AG04449 (cell line): ENCODE data around the gene IRF2BP2.
"Not testable (repeated sequence)": the region's sequence is repeated elsewhere in the genome, so short reads cannot be mapped to it uniquely, and the experiment has no call there.

ENCODE experiments used
- CTCF ChIA-PET: fragments of 350-600 bp; formaldehyde crosslinking; extraction: SDS; loops from one replicate; lab custom pipeline; 2021; ENCODE audit warnings: antibody characterized with exemption; lab: Yijun Ruan, JAX
- POLR2A ChIA-PET: fragments of 400-600, 350-600 bp; formaldehyde crosslinking; extraction: SDS; loops from one replicate; lab custom pipeline; 2020; ENCODE audit warnings: antibody characterized with exemption, inconsistent platforms; lab: Yijun Ruan, JAX
- DNase-seq: peaks from one replicate; pipeline ENCODE4 v3.0.0-alpha.2; 2010; ENCODE audit warnings: low read depth, low spot score
- H3K4me3 ChIP-seq: 2 replicates; pipeline ENCODE4 v1.5.1; 2011; ENCODE audit warnings: low read depth, mild to moderate bottlenecking, control low read depth, low read length
- TF ChIP-seq, protein P1 (sequence below): IDR thresholded peaks from one replicate; pipeline ENCODE4 v1.5.1; 2011; ENCODE audit warnings: mild to moderate bottlenecking, moderate library complexity, low read length, control low read depth, inconsistent platforms; ENCODE audit not compliant: insufficient read depth; ENCODE audit errors: missing control alignments

Gene IRF2BP2

DNA sequence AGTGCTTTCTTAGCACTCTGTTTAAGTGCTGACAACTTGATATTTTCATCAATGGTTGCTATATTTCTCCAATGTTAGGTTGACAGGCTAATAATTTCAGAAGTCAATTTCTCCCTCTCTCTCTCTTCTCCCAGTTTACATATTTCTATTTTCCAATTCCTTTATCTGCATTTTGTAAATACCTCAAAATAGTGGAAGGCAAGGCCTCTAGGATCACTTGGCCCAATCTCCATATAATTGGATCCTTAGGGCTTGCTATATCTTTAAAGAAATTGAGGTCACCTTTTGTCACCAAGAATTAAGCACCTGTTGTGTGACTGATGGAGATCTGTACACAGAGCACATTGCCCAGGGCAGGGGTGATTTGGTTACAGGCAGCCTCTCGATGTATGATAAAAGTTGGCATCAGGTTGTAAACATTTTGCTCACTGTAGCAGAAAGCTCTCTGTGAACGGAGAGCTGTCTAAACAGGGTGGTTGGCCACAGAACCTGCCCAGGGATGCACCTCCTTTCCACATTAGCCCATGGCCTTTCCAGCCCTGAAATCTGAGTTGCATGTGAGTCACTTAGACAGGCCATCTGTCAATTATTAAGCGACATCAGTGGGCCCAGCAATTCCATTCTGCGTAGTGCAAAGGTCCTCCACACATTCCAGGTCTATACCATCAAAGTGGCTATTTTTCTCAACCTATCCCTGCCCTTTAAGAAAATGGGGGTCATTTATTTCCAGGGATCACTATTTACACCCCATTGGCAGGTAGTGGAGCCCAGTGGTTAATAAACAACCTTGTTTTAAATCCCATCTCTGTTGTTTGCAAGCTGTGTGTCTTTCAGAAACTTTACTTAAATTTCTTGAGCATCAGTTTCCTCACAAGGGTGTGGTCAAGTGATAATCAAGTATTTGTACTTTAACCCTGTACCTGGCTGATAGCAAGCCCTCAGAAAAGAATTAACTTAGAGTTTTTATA, 29.1 kb upstream of the IRF2BP2 start:
- ChIA-PET POLR2A (no interaction called here), CTCF (no interaction called here)
- DNase-seq: no peak
- TF ChIP-seq, protein P1, sequence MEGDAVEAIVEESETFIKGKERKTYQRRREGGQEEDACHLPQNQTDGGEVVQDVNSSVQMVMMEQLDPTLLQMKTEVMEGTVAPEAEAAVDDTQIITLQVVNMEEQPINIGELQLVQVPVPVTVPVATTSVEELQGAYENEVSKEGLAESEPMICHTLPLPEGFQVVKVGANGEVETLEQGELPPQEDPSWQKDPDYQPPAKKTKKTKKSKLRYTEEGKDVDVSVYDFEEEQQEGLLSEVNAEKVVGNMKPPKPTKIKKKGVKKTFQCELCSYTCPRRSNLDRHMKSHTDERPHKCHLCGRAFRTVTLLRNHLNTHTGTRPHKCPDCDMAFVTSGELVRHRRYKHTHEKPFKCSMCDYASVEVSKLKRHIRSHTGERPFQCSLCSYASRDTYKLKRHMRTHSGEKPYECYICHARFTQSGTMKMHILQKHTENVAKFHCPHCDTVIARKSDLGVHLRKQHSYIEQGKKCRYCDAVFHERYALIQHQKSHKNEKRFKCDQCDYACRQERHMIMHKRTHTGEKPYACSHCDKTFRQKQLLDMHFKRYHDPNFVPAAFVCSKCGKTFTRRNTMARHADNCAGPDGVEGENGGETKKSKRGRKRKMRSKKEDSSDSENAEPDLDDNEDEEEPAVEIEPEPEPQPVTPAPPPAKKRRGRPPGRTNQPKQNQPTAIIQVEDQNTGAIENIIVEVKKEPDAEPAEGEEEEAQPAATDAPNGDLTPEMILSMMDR: no peak
- H3K4me3 ChIP-seq: no peak overlapping the region

DNA sequence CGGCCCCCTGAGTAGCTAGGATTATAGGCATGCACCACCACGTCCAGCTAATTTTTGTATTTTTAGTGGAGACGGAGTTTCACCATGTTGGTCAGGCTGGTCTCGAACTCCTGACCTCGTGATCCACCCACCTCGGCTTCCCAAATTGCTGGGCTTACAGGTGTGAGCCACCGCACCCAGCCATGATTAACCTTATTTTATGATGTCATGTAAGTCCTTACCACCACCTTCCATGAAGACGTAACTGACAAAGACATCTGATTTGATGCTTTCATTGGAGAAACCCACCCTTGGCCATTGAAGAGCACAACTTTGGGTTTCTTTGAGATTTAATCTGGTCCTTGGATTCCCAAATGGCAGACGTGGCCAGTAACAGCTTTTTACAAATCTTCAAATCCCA, 24.9 kb upstream of the IRF2BP2 start:
- CTCF ChIA-PET, POLR2A ChIA-PET, H3K4me3 ChIP-seq, DNase-seq: not testable (repeated sequence)

DNA sequence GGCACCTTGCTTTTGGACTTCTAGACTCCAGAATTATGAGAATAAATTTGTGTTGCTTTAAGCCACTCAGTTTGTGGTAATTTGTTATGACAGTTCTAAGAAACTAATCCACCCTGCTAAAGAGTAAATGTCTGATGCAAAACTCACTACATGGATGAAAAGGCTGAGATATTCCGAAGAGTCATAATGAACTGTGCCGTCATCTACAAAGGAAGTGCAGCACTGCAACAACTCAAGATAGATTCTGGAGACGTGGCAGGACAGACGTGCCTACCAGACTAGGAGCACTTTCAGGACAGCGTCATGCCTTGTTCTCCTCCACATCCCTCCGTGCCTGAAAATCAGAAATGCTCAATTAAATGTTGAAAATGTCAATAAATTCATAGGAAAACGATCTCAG, 24.4 kb upstream of the IRF2BP2 start:
- POLR2A ChIA-PET: no interaction called here
- DNase-seq: no peak
- TF ChIP-seq, protein P1: no peak
- no peak overlapping the region for H3K4me3 ChIP-seq
- CTCF ChIA-PET: interaction anchor here (0.5 kb wide), 1 partner anchor 37 kb away, joined by 3 read pairs; no protein-coding TSS in a partner anchor

DNA sequence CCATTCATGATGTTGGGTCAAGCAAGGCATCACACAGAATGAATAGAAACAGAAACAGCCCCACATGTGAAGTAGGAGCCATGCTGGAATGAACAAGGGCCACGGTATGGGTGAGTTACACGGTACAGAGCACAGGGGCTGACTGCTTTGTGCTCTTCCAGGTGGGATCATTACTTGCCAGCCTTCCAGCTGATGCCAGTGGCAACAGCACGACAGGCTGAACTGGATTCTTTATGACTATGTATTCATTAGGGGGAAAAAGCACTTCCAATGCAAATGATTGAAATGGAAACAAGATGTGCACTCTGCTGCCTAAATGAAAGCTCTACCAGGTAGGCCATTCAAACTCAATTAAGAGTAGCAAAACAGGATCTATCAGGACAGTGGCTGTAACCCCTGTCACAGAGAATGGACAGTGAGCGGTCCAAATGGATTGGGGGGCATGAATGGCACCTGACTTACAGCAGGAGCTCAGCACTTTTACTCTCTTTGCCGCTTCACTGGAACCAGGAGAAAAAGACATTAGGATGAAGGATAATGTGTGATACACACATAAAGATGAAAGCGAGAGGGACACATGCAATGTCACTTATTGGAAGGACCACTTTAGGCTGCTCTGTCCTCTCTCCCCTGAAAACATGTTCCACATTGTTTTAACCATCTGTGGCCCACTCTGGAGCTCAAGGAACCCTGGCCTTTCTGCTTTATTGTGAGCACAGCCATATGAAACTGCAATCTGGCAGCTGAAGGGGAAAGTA, 23.4 kb upstream of the IRF2BP2 start:
- DNase-seq: no peak
- TF ChIP-seq, protein P1: no peak
- ChIA-PET CTCF (interaction anchor here (1.5 kb wide), 2 partner anchors 11 to 25 kb away, joined by 4 to 6 read pairs; no protein-coding TSS in a partner anchor), POLR2A (no interaction called here)
- H3K4me3 ChIP-seq: no peak overlapping the region

DNA sequence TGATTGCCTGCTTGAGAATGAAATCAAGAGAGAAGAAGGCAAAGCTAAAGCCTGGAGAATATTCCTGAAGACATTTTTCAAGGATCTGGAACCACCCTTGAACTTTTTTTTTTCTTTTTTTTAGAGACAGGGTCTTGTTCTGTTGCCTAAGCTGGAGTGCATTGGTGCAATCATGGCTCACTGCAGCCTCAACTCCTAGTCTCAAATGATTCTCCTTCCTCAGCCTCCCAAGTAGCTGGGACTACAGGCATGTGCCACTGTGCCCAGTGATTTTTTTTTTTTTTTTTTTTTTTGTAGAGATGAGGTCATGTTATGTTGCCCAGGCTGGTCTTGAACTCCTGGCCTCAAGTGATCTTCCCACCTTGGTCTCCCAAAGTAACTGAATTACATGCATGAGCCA, 22.2 kb upstream of the IRF2BP2 start:
- POLR2A ChIA-PET: no interaction called here
- no peak for DNase-seq
- H3K4me3 ChIP-seq: no peak overlapping the region
- TF ChIP-seq, protein P1: no peak
- CTCF ChIA-PET: interaction anchor here (1.5 kb wide), 1 partner anchor 12 kb away, joined by 6 read pairs; no protein-coding TSS in a partner anchor

DNA sequence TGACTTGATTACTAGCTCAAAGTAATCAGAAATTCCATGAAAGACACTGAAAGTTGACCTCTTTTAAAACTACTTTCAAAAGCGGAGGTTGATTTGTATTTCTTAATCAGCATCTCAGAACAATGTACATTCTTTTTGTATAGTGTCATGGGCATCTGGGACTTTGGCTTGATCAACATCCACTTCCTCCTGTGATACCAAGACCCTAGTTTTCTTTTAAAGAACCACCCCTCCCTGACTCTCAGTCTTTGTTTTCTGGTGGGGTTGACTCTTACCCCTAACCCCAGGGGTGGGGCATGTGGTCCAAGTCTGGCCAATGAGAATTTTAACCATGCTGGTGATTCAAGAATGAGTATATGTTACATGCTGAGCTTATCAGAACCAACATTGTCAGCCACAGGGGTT, 21.7 kb upstream of the IRF2BP2 start:
- TF ChIP-seq, protein P1: no peak
- ChIA-PET POLR2A (no interaction called here), CTCF (interaction anchor here (1.5 kb wide), 1 partner anchor 12 kb away, joined by 6 read pairs; no protein-coding TSS in a partner anchor)
- H3K4me3 ChIP-seq: no peak overlapping the region
- no peak for DNase-seq
